ENCODE measurements around the gene WNT6. TPM values are rescaled to one million over a fixed set of nuclear protein-coding genes. Genes with fewer than 3 reads are reported as not detected.

WNT6 gene
- total RNA-seq, 1 experiment from 2014 or later = 20.3 TPM

DNA sequence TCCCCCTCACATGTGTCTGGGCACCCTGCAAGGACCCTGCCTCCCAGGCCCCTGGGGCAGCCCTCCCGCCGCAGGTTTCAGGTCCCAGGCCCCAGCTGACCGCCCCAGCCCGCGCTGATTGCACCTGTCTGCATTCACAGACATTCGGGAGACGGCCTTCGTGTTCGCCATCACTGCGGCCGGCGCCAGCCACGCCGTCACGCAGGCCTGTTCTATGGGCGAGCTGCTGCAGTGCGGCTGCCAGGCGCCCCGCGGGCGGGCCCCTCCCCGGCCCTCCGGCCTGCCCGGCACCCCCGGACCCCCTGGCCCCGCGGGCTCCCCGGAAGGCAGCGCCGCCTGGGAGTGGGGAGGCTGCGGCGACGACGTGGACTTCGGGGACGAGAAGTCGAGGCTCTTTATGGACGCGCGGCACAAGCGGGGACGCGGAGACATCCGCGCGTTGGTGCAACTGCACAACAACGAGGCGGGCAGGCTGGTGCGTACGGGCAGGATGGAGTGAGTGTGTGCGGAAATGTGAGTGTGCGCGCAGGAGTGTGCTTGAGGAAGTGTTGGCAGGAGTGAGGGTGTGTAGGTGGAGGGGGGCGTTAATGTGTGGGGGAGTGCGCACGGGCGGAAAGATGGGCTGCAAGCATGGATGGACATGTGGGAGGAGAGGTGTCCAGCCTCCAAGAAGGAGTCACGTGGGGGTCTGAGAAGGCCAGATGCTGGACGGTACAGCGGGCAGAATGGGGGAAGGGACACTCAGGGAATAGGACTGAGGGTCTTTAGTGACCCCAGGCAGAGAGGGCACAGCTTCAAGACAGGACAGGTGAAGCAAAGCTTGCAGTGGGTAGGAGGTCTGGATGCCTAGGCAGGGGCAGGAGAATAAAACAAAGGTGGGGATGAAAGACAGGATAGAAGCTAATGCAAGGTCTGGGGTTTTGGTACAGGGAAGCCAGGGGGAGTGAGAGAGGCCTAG, 12.0 kb downstream of the WNT6 start:
- CTCF ChIA-PET = interaction anchor here (1.0 kb wide), 1 partner anchor 109 kb away, joined by 3 read pairs; no protein-coding TSS in a partner anchor
- Histone ChIP-seq H3K4me3 (ENCODE audit: low read depth, low read length) (no peak overlapping the region), H3K4me1 (no peaks in the 10 kb centered on the region), H3K9me3 (no peaks in the 10 kb centered on the region), H3K36me3 (ENCODE audit: control insufficient read depth, insufficient read depth, low read length) (no peaks in the 10 kb centered on the region), H3K27me3 (replicated peaks; ENCODE audit: control insufficient read depth, insufficient read depth, low read length) (no peaks in the 10 kb centered on the region)
- DNase-seq = no peak
- BruUV-seq (replicated peaks) = no TSS peak
- TF ChIP-seq, protein P1, sequence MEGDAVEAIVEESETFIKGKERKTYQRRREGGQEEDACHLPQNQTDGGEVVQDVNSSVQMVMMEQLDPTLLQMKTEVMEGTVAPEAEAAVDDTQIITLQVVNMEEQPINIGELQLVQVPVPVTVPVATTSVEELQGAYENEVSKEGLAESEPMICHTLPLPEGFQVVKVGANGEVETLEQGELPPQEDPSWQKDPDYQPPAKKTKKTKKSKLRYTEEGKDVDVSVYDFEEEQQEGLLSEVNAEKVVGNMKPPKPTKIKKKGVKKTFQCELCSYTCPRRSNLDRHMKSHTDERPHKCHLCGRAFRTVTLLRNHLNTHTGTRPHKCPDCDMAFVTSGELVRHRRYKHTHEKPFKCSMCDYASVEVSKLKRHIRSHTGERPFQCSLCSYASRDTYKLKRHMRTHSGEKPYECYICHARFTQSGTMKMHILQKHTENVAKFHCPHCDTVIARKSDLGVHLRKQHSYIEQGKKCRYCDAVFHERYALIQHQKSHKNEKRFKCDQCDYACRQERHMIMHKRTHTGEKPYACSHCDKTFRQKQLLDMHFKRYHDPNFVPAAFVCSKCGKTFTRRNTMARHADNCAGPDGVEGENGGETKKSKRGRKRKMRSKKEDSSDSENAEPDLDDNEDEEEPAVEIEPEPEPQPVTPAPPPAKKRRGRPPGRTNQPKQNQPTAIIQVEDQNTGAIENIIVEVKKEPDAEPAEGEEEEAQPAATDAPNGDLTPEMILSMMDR (IDR thresholded peaks at IDR 0.05; ENCODE audit: insufficient read depth in 1 of 2, low read depth in 1 of 2, low read length in 1 of 2, severe bottlenecking in 1 of 2, unreplicated experiment in 1 of 2) = no peak
- H3K36me3 Mint-ChIP-seq (ENCODE audit: insufficient read depth, unreplicated experiment) = peaks cover 18% of the 10 kb centered on the region
- H3K4me3 Mint-ChIP-seq (ENCODE audit: unreplicated experiment) = no peak overlapping the region
- no peaks in the 10 kb centered on the region for H3K4me1 Mint-ChIP-seq (ENCODE audit: low read depth, unreplicated experiment)
- intact Hi-C loops (cut with micrococcal nuclease; ENCODE audit: unreplicated experiment) = no loop called here
- H3K9me3 Mint-ChIP-seq (ENCODE audit: unreplicated experiment) = no peaks in the 10 kb centered on the region
- POLR2A ChIA-PET = no interaction called here
- H3K27me3 Mint-ChIP-seq (ENCODE audit: insufficient read depth, unreplicated experiment) = no peaks in the 10 kb centered on the region
- H3K27ac Mint-ChIP-seq (ENCODE audit: unreplicated experiment) = no peak overlapping the region

DNA sequence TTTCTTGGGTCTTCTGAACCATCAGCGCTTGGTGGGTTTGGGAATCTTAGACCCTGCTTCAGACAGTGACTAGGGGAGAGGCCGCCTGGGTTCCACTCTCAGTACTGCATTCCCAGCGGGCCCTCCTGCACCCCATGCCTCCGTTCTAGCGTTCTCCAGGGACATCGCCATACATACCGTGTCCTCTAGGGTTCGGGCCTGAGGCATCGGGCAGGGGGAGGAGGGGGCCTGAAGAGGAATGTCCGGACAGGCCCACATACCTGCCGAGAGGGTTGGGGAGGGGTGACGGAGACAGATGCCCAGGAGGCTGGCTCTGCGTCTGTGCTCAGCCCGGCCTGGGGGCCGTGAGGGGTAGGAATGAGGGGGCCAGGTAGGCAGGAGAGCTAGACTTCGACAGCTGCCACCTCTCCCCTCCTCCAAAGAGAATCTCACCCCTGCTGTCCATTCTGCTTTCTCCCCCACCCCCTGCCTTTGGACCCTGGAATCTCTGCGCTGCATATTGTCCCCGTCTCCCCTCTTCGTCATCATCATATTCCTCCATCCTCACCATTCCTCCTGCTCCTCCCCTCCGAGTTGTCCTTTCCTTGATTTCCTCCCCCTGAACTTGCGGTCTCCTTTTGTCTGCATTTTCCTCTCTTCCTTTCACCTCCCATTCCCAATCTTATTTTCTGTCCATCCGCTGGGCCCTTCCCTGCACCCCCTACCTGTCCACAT, 13.2 kb downstream of the WNT6 start:
- TF ChIP-seq, protein P1 (IDR thresholded peaks at IDR 0.05; ENCODE audit: insufficient read depth in 1 of 2, low read depth in 1 of 2, low read length in 1 of 2, severe bottlenecking in 1 of 2, unreplicated experiment in 1 of 2) = peak in 1 of 2 experiments; percentile 6
- BruUV-seq (replicated peaks) = no TSS peak
- H3K36me3 ChIP-seq (ENCODE audit: control insufficient read depth, insufficient read depth, low read length) = no peaks in the 10 kb centered on the region
- H3K9me3 ChIP-seq = no peaks in the 10 kb centered on the region
- H3K27me3 ChIP-seq (replicated peaks; ENCODE audit: control insufficient read depth, insufficient read depth, low read length) = no peaks in the 10 kb centered on the region
- no peak overlapping the region for H3K4me3 ChIP-seq (ENCODE audit: low read depth, low read length)
- no peak for DNase-seq
- Mint-ChIP-seq H3K9me3 (ENCODE audit: unreplicated experiment) (no peaks in the 10 kb centered on the region), H3K4me3 (ENCODE audit: unreplicated experiment) (no peak overlapping the region), H3K36me3 (ENCODE audit: insufficient read depth, unreplicated experiment) (peaks cover 18% of the 10 kb centered on the region), H3K27me3 (ENCODE audit: insufficient read depth, unreplicated experiment) (no peaks in the 10 kb centered on the region), H3K4me1 (ENCODE audit: low read depth, unreplicated experiment) (no peaks in the 10 kb centered on the region), H3K27ac (ENCODE audit: unreplicated experiment) (no peak overlapping the region)
- CTCF ChIA-PET = interaction anchor here (1.0 kb wide), 1 partner anchor 107 kb away, joined by 3 read pairs; no protein-coding TSS in a partner anchor
- intact Hi-C loops (cut with micrococcal nuclease; ENCODE audit: unreplicated experiment) = no loop called here
- H3K4me1 ChIP-seq = 0 out of 2 replicates have a peak, but pooled peaks cover 4% of the 10 kb centered on the region
- POLR2A ChIA-PET = no interaction called here

Data from Caco-2 (cell line).